ENCODE data around the gene THOC5.
"Not testable (repeated sequence)": the region's sequence is repeated elsewhere in the genome, so short reads cannot be mapped to it uniquely, and the experiment has no call there.

THOC5 gene

GRCh38 chr22:29553351-29554224, at the start of gene THOC5:
Gene THOC5, minus strand, starts transcription at chr22:29553757. Its CDS starts 4,610 bp downstream, at chr22:29549147.
- DNase-seq (ENCODE audit: low spot score), result peak; percentile 88

GRCh38 chr22:29598684-29599020, 45.1 kb upstream of the THOC5 start:
- DNase-seq (ENCODE audit: low spot score), result no peak

- DNase-seq (ENCODE audit: low spot score), result not testable (repeated sequence)
These were observed 44.5 kb upstream of the THOC5 start for GRCh38 chr22:29597871-29598683.

GRCh38 chr22:29596408-29596807, 42.9 kb upstream of the THOC5 start:
- no peak for DNase-seq (ENCODE audit: low spot score)

- not testable (repeated sequence) for DNase-seq (ENCODE audit: low spot score)
These were observed 40.9 kb upstream of the THOC5 start for GRCh38 chr22:29594447-29594846.

GRCh38 chr22:29593923-29594322, 40.4 kb upstream of the THOC5 start:
- DNase-seq (ENCODE audit: low spot score), result no peak

- no peak for DNase-seq (ENCODE audit: low spot score)
These were observed 34.6 kb upstream of the THOC5 start for GRCh38 chr22:29587938-29588699.

- DNase-seq (ENCODE audit: low spot score), result not testable (repeated sequence)
These were observed 32.7 kb upstream of the THOC5 start for GRCh38 chr22:29586193-29586705.

GRCh38 chr22:29584975-29585374, 31.4 kb upstream of the THOC5 start:
- DNase-seq (ENCODE audit: low spot score), result no peak

GRCh38 chr22:29581799-29582198, 28.2 kb upstream of the THOC5 start:
- DNase-seq (ENCODE audit: low spot score), result no peak

- no peak for DNase-seq (ENCODE audit: low spot score)
These were observed 26.7 kb upstream of the THOC5 start for GRCh38 chr22:29580200-29580810.

- DNase-seq (ENCODE audit: low spot score), result no peak
These were observed 25.1 kb upstream of the THOC5 start for GRCh38 chr22:29578462-29579200.

GRCh38 chr22:29574762-29575450, 21.3 kb upstream of the THOC5 start:
- DNase-seq (ENCODE audit: low spot score), result no peak

- DNase-seq (ENCODE audit: low spot score), result no peak
These were observed 17.5 kb upstream of the THOC5 start for GRCh38 chr22:29570912-29571549.

- DNase-seq (ENCODE audit: low spot score), result no peak
These were observed 16.9 kb upstream of the THOC5 start for GRCh38 chr22:29570456-29570855.

GRCh38 chr22:29569011-29569678, 15.6 kb upstream of the THOC5 start:
- no peak for DNase-seq (ENCODE audit: low spot score)

- no peak for DNase-seq (ENCODE audit: low spot score)
These were observed 13.8 kb upstream of the THOC5 start for GRCh38 chr22:29567338-29567737.

- DNase-seq (ENCODE audit: low spot score), result not testable (repeated sequence)
These were observed 13.0 kb upstream of the THOC5 start for GRCh38 chr22:29566513-29566912.
